HepG2 (cell line): Measurements from ENCODE around the gene MYO16. TPM values are rescaled to one million over a fixed set of nuclear protein-coding genes. Genes with fewer than 3 reads are reported as not detected.

Experiments
- ATAC-seq: fragments of 200-7000 bp; cut with Tn5 transposase; 3 replicates; pipeline ENCODE4 v1.9.1; 2020; ENCODE audit warnings: mild to moderate bottlenecking, moderate library complexity
- BruUV-seq: library from RNA; stranded (reverse); fragments of 400-500 nt; replicated peaks from 2 replicates; lab custom pipeline; 2021; lab: Mats Ljungman, UMichigan
- CTCF ChIA-PET: fragments of 300-600 bp; formaldehyde crosslinking; extraction: SDS; loops from one replicate; lab custom pipeline; 2021; ENCODE audit warnings: low total read pairs, inconsistent platforms, low intra/inter-chr PET ratio; lab: Yijun Ruan, JAX
- POLR2A ChIA-PET: fragments of 350-600 bp; sonication (Branson Sonifier 250); formaldehyde crosslinking; loops from one replicate; lab custom pipeline; 2020; ENCODE audit warnings: antibody characterized with exemption, inconsistent platforms; lab: Yijun Ruan, JAX
- DNase-seq: peaks from one replicate; pipeline ENCODE4 v3.0.0-alpha.2; 2015; ENCODE audit warnings: low spot score
- FAIRE-seq: peaks from 3 replicates; lab custom pipeline; 2011; peaks lifted over from hg19 to GRCh38; lab: Jason Lieb, UNC
- H2AFZ ChIP-seq: one replicate; pipeline ENCODE4 v1.6.1; 2011; ENCODE audit warnings: low read length, inconsistent platforms
- H3K27ac ChIP-seq: fragments of 300-600 bp; 3 replicates; pipeline ENCODE4 v1.8.0; 2011; ENCODE audit warnings: mixed run types, mild to moderate bottlenecking, mixed read lengths, low read length, inconsistent platforms; ENCODE audit not compliant: insufficient read depth; ENCODE audit errors: extremely low read length
- H3K27me3 ChIP-seq, 2 experiments: fragments of 200-600 bp in 1 of 2; 2 replicates in 1 of 2; 3 replicates in 1 of 2; pipeline versions ENCODE4 v1.6.0 to v1.8.0; 2011; ENCODE audit warnings: low read length in 2 of 2, mild to moderate bottlenecking in 2 of 2, moderate library complexity in 2 of 2, inconsistent platforms in 1 of 2; ENCODE audit not compliant: insufficient read depth in 2 of 2, control insufficient read depth in 1 of 2
- H3K36me3 ChIP-seq, 2 experiments: fragments of 200-600 bp in 1 of 2; replicated peaks in 1 of 2; 2 replicates in 1 of 2; 3 replicates in 1 of 2; pipeline versions ENCODE4 v1.5.1 to v1.8.0; 2011; ENCODE audit warnings: low read length in 2 of 2, inconsistent platforms in 1 of 2; ENCODE audit not compliant: insufficient read depth in 2 of 2, control insufficient read depth in 1 of 2
- H3K4me1 ChIP-seq: 2 replicates; pipeline ENCODE4 v1.5.1; 2012; ENCODE audit warnings: low read length, inconsistent platforms; ENCODE audit not compliant: insufficient read depth
- H3K4me2 ChIP-seq: 2 replicates; pipeline ENCODE4 v1.6.0; 2011; ENCODE audit warnings: low read depth, low read length, inconsistent platforms
- H3K4me3 ChIP-seq, 3 experiments: fragments of 200-600 bp in 1 of 3; sonication (generic), shearing (Covaris generic) in 1 of 3; replicated peaks in 1 of 3; 2 replicates each; pipeline ENCODE4 v1.5.1; 2011 to 2016; ENCODE audit warnings: low read length in 3 of 3, inconsistent platforms in 2 of 3, low read depth in 2 of 3, mild to moderate bottlenecking in 2 of 3, control low read depth in 1 of 3, mixed read lengths in 1 of 3; ENCODE audit not compliant: insufficient read depth in 1 of 3
- H3K79me2 ChIP-seq: one replicate; pipeline ENCODE4 v1.6.1; 2011; ENCODE audit warnings: low read length, inconsistent platforms; ENCODE audit not compliant: insufficient read depth
- H3K9ac ChIP-seq: 2 replicates; pipeline ENCODE4 v1.6.0; 2011; ENCODE audit warnings: mild to moderate bottlenecking, low read depth, low read length, inconsistent platforms; ENCODE audit not compliant: insufficient read depth
- H3K9me3 ChIP-seq: 2 replicates; pipeline ENCODE4 v1.5.1; 2012; ENCODE audit warnings: mild to moderate bottlenecking, low read length
- H4K20me1 ChIP-seq: 2 replicates; pipeline ENCODE4 v1.6.0; 2011; ENCODE audit warnings: inconsistent platforms, mild to moderate bottlenecking, low read length, moderate library complexity; ENCODE audit not compliant: insufficient read depth
- CAMTA2 ChIP-seq: sonication (generic); formaldehyde crosslinking; IDR thresholded peaks from 2 replicates; pipeline ENCODE4 v1.4.0; 2020; ENCODE audit warnings: mild to moderate bottlenecking, missing genetic modification reagents, borderline replicate concordance
- ELF4 ChIP-seq: sonication (generic); formaldehyde crosslinking; IDR thresholded peaks from 2 replicates; pipeline ENCODE4 v1.5.0; 2020; ENCODE audit warnings: missing genetic modification reagents, mild to moderate bottlenecking, moderate library complexity, borderline replicate concordance
- KAT7 ChIP-seq: IDR thresholded peaks from 2 replicates; pipeline ENCODE4 v1.6.1; 2018; ENCODE audit warnings: borderline replicate concordance, missing compliant biosample characterization
- PHB2 ChIP-seq: fragments of 450-650 bp; IDR thresholded peaks from 2 replicates; pipeline ENCODE4 v1.6.1; 2018; ENCODE audit not compliant: partially characterized antibody
- RXRB ChIP-seq: IDR thresholded peaks from 2 replicates; pipeline ENCODE4 v1.6.1; 2016; ENCODE audit warnings: borderline replicate concordance, missing genetic modification reagents, missing compliant biosample characterization
- ZNF136 ChIP-seq: sonication (generic); formaldehyde crosslinking; IDR thresholded peaks from 2 replicates; pipeline ENCODE4 v1.8.1; 2022; ENCODE audit warnings: low read depth, mild to moderate bottlenecking, moderate library complexity, missing genetic modification reagents
- WGBS: methylation state at CpG from one replicate; pipeline ENCODE4 v1.1.6; 2017; ENCODE audit warnings: low lambda C conversion rate; 5-methylcytosine and 5-hydroxymethylcytosine counted together
- in situ Hi-C: cut with HindIII; loops from 2 replicates; pipeline ENCODE4 v1.10.0; 2017; ENCODE audit warnings: low pct_unique_long_range_greater_than_20kb; ENCODE audit not compliant: extremely low pct_ligation_motif_present
- intact Hi-C: fragments of 100-400 bp; cut with micrococcal nuclease; formaldehyde crosslinking; loops from one replicate; pipeline ENCODE4 v1.10.0; 2022; ENCODE audit not compliant: unreplicated experiment
- polyA plus RNA-seq, 8 experiments: library from polyadenylated mRNA; depleted of rRNA in 3 of 8; stranded (reverse) in 7 of 8; unstranded in 1 of 8; fragments of >200 nt; fragmentation: Illumina TruSeq in 4 of 8; extraction: Trizol in 4 of 8; gene quantifications; 2 replicates each; pipeline versions ENCODE4 v1.2.1 to v1.2.3, GENCODE V29; 2011 to 2016; ENCODE audit warnings: low read depth in 4 of 8, missing spikeins in 1 of 8, mixed read lengths in 1 of 8; ENCODE audit not compliant: insufficient read depth in 1 of 8
- total RNA-seq, 5 experiments: library from RNA; depleted of rRNA; stranded (reverse); fragments of >200 nt; fragmentation: Illumina TruSeq; extraction: Trizol; gene quantifications; 2 replicates each; pipeline ENCODE4 v1.2.3, GENCODE V29; 2016; ENCODE audit warnings: low read depth in 1 of 5
- TF ChIP-seq, protein P1 (sequence below): sonication (generic); formaldehyde crosslinking; IDR thresholded peaks from 2 replicates; pipeline ENCODE4 v1.4.0; 2020; ENCODE audit warnings: missing genetic modification reagents
- TF ChIP-seq, protein P2 (sequence below): IDR thresholded peaks from 2 replicates; pipeline ENCODE4 v1.6.1; 2016; ENCODE audit warnings: missing compliant biosample characterization, missing genetic modification reagents, borderline replicate concordance
- TF ChIP-seq, protein P3 (sequence below): sonication (generic); formaldehyde crosslinking; IDR thresholded peaks from 2 replicates; pipeline ENCODE4 v1.4.0; 2020; ENCODE audit warnings: mild to moderate bottlenecking, low read depth, missing genetic modification reagents
- TF ChIP-seq, protein P4 (sequence below): sonication (generic); formaldehyde crosslinking; IDR thresholded peaks from 2 replicates; pipeline ENCODE4 v1.4.0; 2020; ENCODE audit warnings: mild to moderate bottlenecking, missing genetic modification reagents
- TF ChIP-seq, protein P5 (sequence below): sonication (generic); formaldehyde crosslinking; IDR thresholded peaks from 2 replicates; pipeline ENCODE4 v1.4.0; 2020; ENCODE audit warnings: missing genetic modification reagents
- TF ChIP-seq, protein P6 (sequence below): fragments of 450-650 bp; IDR thresholded peaks from 2 replicates; pipeline ENCODE4 v1.6.1; 2016

MYO16 gene
- total and polyA plus RNA-seq, 2 of the 13 experiments (the other 11 are each of a cell fraction or from before 2014, with no cell fraction given): not detected

DNA sequence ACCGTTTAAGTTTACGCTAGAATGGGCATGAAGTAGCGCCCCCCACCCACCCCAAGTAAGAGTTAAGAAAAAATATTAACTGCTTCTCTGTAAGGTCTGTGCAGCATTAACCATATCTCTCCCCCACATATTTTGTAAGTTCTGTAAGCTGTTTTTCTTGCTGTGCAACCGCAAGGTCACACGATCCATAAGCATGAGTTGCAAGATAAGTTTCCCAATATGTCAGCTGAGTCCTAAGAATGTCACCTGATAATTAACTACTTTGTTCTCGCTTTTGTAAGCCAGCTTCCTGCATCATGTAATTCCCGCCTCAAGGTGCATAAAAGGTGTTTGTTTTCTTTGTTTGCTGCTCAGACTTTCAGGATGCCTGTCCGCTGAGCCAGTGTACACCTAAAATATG lies 187.0 kb downstream of the MYO16 start (continued):
- TF ChIP-seq CAMTA2 (CRISPR knock-in tag) (no peak), ELF4 (CRISPR knock-in tag) (no peak), KAT7 (CRISPR knock-in tag) (no peak)
- TF ChIP-seq, protein P1, sequence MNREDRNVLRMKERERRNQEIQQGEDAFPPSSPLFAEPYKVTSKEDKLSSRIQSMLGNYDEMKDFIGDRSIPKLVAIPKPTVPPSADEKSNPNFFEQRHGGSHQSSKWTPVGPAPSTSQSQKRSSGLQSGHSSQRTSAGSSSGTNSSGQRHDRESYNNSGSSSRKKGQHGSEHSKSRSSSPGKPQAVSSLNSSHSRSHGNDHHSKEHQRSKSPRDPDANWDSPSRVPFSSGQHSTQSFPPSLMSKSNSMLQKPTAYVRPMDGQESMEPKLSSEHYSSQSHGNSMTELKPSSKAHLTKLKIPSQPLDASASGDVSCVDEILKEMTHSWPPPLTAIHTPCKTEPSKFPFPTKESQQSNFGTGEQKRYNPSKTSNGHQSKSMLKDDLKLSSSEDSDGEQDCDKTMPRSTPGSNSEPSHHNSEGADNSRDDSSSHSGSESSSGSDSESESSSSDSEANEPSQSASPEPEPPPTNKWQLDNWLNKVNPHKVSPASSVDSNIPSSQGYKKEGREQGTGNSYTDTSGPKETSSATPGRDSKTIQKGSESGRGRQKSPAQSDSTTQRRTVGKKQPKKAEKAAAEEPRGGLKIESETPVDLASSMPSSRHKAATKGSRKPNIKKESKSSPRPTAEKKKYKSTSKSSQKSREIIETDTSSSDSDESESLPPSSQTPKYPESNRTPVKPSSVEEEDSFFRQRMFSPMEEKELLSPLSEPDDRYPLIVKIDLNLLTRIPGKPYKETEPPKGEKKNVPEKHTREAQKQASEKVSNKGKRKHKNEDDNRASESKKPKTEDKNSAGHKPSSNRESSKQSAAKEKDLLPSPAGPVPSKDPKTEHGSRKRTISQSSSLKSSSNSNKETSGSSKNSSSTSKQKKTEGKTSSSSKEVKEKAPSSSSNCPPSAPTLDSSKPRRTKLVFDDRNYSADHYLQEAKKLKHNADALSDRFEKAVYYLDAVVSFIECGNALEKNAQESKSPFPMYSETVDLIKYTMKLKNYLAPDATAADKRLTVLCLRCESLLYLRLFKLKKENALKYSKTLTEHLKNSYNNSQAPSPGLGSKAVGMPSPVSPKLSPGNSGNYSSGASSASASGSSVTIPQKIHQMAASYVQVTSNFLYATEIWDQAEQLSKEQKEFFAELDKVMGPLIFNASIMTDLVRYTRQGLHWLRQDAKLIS (CRISPR knock-in tag): no peak
- TF ChIP-seq, protein P2, sequence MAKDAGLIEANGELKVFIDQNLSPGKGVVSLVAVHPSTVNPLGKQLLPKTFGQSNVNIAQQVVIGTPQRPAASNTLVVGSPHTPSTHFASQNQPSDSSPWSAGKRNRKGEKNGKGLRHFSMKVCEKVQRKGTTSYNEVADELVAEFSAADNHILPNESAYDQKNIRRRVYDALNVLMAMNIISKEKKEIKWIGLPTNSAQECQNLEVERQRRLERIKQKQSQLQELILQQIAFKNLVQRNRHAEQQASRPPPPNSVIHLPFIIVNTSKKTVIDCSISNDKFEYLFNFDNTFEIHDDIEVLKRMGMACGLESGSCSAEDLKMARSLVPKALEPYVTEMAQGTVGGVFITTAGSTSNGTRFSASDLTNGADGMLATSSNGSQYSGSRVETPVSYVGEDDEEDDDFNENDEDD (CRISPR knock-in tag): no peak
- TF ChIP-seq, protein P3, sequence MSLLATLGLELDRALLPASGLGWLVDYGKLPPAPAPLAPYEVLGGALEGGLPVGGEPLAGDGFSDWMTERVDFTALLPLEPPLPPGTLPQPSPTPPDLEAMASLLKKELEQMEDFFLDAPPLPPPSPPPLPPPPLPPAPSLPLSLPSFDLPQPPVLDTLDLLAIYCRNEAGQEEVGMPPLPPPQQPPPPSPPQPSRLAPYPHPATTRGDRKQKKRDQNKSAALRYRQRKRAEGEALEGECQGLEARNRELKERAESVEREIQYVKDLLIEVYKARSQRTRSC (CRISPR knock-in tag): no peak

DNA sequence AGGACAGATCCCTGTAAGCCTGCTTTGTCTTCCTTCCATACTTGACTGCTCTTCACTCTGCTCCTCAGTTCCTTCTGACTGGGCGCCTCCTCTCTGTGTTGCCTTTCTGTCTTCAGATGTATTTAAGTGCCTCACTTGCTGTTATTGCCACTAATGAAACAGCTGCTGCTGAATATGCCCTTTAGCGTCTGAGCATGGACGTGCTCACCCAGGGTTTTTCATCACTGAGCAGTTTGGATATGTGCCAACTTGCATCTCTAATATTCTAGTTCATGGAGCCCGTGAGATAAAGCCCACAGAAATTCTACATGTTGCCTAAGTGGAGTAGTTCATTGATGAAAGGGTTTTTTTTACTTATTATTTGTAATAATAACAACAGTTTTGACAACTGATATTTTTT lies 198.2 kb downstream of the MYO16 start:
- Histone ChIP-seq H3K36me3 (no peaks in the 10 kb centered on the region), H3K79me2 (no peaks in the 10 kb centered on the region), H3K9ac (no peak overlapping the region), H3K4me2 (no peak overlapping the region), H2AFZ (no peak overlapping the region), H3K9me3 (peaks cover 40% of the 10 kb centered on the region), H3K4me1 (no peaks in the 10 kb centered on the region), H3K4me3 (no peak overlapping the region), H4K20me1 (no peaks in the 10 kb centered on the region), H3K27me3 (no peaks in the 10 kb centered on the region), H3K27ac (no peak overlapping the region)
- no peak for DNase-seq
- CTCF ChIA-PET: no interaction called here
- POLR2A ChIA-PET: no interaction called here
- intact Hi-C loops (no loop called here), in situ Hi-C loops (no loop called here)
- ATAC-seq: no peak
- BruUV-seq: no TSS peak
- 4% methylated on average over 4 of the region's 4 CpGs for WGBS
- FAIRE-seq: no peak
- no peak for TF ChIP-seq ZNF136 (CRISPR knock-in tag)
- no peak for TF ChIP-seq RXRB
- TF ChIP-seq, protein P4, sequence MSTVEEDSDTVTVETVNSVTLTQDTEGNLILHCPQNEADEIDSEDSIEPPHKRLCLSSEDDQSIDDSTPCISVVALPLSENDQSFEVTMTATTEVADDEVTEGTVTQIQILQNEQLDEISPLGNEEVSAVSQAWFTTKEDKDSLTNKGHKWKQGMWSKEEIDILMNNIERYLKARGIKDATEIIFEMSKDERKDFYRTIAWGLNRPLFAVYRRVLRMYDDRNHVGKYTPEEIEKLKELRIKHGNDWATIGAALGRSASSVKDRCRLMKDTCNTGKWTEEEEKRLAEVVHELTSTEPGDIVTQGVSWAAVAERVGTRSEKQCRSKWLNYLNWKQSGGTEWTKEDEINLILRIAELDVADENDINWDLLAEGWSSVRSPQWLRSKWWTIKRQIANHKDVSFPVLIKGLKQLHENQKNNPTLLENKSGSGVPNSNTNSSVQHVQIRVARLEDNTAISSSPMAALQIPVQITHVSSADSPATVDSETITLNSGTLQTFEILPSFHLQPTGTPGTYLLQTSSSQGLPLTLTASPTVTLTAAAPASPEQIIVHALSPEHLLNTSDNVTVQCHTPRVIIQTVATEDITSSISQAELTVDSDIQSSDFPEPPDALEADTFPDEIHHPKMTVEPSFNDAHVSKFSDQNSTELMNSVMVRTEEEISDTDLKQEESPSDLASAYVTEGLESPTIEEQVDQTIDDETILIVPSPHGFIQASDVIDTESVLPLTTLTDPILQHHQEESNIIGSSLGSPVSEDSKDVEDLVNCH (CRISPR knock-in tag): no peak
- TF ChIP-seq, protein P5, sequence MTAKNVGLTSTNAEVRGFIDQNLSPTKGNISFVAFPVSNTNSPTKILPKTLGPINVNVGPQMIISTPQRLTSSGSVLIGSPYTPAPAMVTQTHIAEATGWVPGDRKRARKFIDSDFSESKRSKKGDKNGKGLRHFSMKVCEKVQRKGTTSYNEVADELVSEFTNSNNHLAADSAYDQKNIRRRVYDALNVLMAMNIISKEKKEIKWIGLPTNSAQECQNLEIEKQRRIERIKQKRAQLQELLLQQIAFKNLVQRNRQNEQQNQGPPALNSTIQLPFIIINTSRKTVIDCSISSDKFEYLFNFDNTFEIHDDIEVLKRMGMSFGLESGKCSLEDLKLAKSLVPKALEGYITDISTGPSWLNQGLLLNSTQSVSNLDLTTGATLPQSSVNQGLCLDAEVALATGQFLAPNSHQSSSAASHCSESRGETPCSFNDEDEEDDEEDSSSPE (CRISPR knock-in tag): no peak
- no peak for TF ChIP-seq PHB2
- TF ChIP-seq, protein P6, sequence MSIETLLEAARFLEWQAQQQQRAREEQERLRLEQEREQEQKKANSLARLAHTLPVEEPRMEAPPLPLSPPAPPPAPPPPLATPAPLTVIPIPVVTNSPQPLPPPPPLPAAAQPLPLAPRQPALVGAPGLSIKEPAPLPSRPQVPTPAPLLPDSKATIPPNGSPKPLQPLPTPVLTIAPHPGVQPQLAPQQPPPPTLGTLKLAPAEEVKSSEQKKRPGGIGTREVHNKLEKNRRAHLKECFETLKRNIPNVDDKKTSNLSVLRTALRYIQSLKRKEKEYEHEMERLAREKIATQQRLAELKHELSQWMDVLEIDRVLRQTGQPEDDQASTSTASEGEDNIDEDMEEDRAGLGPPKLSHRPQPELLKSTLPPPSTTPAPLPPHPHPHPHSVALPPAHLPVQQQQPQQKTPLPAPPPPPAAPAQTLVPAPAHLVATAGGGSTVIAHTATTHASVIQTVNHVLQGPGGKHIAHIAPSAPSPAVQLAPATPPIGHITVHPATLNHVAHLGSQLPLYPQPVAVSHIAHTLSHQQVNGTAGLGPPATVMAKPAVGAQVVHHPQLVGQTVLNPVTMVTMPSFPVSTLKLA: no peak
